Neural cell (in vitro differentiated cells): Measurements from ENCODE around the gene TMEM219. TPM values are rescaled to one million over a fixed set of nuclear protein-coding genes. Genes with fewer than 3 reads are reported as not detected.

Experiments
- H2AFZ ChIP-seq: fragments of 200-600, 300-800 bp; sonication (generic), shearing (Covaris generic); 2 replicates; pipeline ENCODE4 v1.6.0; 2014; ENCODE audit warnings: low read depth, mild to moderate bottlenecking, antibody characterized with exemption, low read length, moderate library complexity
- H3F3A ChIP-seq: fragments of 200-600 bp; shearing (Covaris generic); 2 replicates; pipeline ENCODE4 v1.6.1; 2016; ENCODE audit warnings: mild to moderate bottlenecking, moderate library complexity, mixed read lengths, antibody characterized with exemption, low read length; ENCODE audit not compliant: insufficient read depth, poor library complexity, severe bottlenecking
- H3K27ac ChIP-seq: fragments of 200-600, 300-800 bp; sonication (generic), shearing (Covaris generic); 2 replicates; pipeline ENCODE4 v1.5.1; 2014; ENCODE audit warnings: mild to moderate bottlenecking, low read length, moderate library complexity
- H3K27me3 ChIP-seq: fragments of 300-800, 200-600 bp; sonication (generic), shearing (Covaris generic); 2 replicates; pipeline ENCODE4 v1.6.0; 2014; ENCODE audit warnings: mild to moderate bottlenecking, low read depth, low read length, moderate library complexity; ENCODE audit not compliant: insufficient read depth
- H3K36me3 ChIP-seq: fragments of 300-800, 200-600 bp; sonication (generic), shearing (Covaris generic); 2 replicates; pipeline ENCODE4 v1.5.1; 2014; ENCODE audit warnings: mild to moderate bottlenecking, antibody characterized with exemption, low read length, moderate library complexity; ENCODE audit not compliant: insufficient read depth
- H3K4me2 ChIP-seq: fragments of 300-800, 200-600 bp; sonication (generic), shearing (Covaris generic); 2 replicates; pipeline ENCODE4 v1.6.0; 2014; ENCODE audit warnings: mild to moderate bottlenecking, low read length
- H3K4me3 ChIP-seq: fragments of 300-800, 200-600 bp; sonication (generic), shearing (Covaris generic); 2 replicates; pipeline ENCODE4 v1.5.1; 2014; ENCODE audit warnings: mild to moderate bottlenecking, low read length, moderate library complexity
- H3K79me2 ChIP-seq: fragments of 200-600 bp; shearing (Covaris generic); replicated peaks from 2 replicates; pipeline ENCODE4 v1.6.0; 2014; ENCODE audit warnings: mild to moderate bottlenecking, low read length, moderate library complexity; ENCODE audit not compliant: insufficient read depth
- H3K9ac ChIP-seq: fragments of 300-800, 200-600 bp; sonication (generic), shearing (Covaris generic); 2 replicates; pipeline ENCODE4 v1.6.1; 2016; ENCODE audit warnings: mild to moderate bottlenecking, low read length, mixed read lengths
- H3K9me2 ChIP-seq: fragments of 200-600 bp; shearing (Covaris generic); 2 replicates; pipeline ENCODE4 v1.6.1; 2016; ENCODE audit warnings: mild to moderate bottlenecking, low read length, mixed read lengths; ENCODE audit not compliant: insufficient read depth
- H3K9me3 ChIP-seq: fragments of 200-600, 300-800 bp; sonication (generic), shearing (Covaris generic); 2 replicates; pipeline ENCODE4 v1.6.1; 2016; ENCODE audit warnings: mild to moderate bottlenecking, mixed run types, low read length, moderate library complexity, mixed read lengths
- H4K20me1 ChIP-seq: fragments of 200-600 bp; shearing (Covaris generic); 2 replicates; pipeline ENCODE4 v1.6.1; 2016; ENCODE audit warnings: mild to moderate bottlenecking, mixed run types; ENCODE audit not compliant: insufficient read depth
- EP300 ChIP-seq: fragments of 450-650 bp; conservative IDR thresholded peaks from 2 replicates; pipeline ENCODE4 v1.6.1; 2014; ENCODE audit warnings: antibody characterized with exemption, mild to moderate bottlenecking, moderate library complexity; ENCODE audit not compliant: poor library complexity, severe bottlenecking
- EZH2 ChIP-seq: fragments of 200-600, 300-800 bp; shearing (Covaris generic), sonication (generic); IDR thresholded peaks from 2 replicates; pipeline ENCODE4 v1.6.1; 2014; ENCODE audit warnings: antibody characterized with exemption, low read length, borderline replicate concordance, mild to moderate bottlenecking; ENCODE audit not compliant: insufficient read depth, poor library complexity, severe bottlenecking
- MXI1 ChIP-seq: fragments of 450-650 bp; conservative IDR thresholded peaks from 2 replicates; pipeline ENCODE4 v1.6.1; 2014; ENCODE audit warnings: antibody characterized with exemption, mild to moderate bottlenecking; ENCODE audit not compliant: poor library complexity, severe bottlenecking
- POLR2AphosphoS5 ChIP-seq: IDR thresholded peaks from 2 replicates; pipeline ENCODE4 v1.6.1; 2012
- RAD21 ChIP-seq: fragments of 450-650 bp; conservative IDR thresholded peaks from 2 replicates; pipeline ENCODE4 v1.6.1; 2014; ENCODE audit warnings: antibody characterized with exemption, mild to moderate bottlenecking, moderate library complexity
- SMC3 ChIP-seq: fragments of 450-650 bp; conservative IDR thresholded peaks from 2 replicates; pipeline ENCODE4 v1.6.1; 2014; ENCODE audit warnings: antibody characterized with exemption, mild to moderate bottlenecking, moderate library complexity; ENCODE audit not compliant: poor library complexity
- TAF1 ChIP-seq: IDR thresholded peaks from 2 replicates; pipeline ENCODE4 v1.6.1; 2012; ENCODE audit warnings: low read depth
- polyA plus RNA-seq: library from polyadenylated mRNA; depleted of rRNA; stranded (reverse); fragments of >200 nt; gene quantifications from 2 replicates; pipeline ENCODE4 v1.2.3, GENCODE V29; 2014
- TF ChIP-seq, protein P1 (sequence below): fragments of 450-650 bp; IDR thresholded peaks from 2 replicates; pipeline ENCODE4 v1.5.1; 2014; ENCODE audit warnings: antibody characterized with exemption, mild to moderate bottlenecking, moderate library complexity; ENCODE audit not compliant: poor library complexity, severe bottlenecking
- TF ChIP-seq, protein P2 (sequence below): IDR thresholded peaks from 2 replicates; pipeline ENCODE4 v1.6.1; 2012; ENCODE audit warnings: borderline replicate concordance

Gene TMEM219
- polyA plus RNA-seq, 1 donor from 2014 or later, result 154 TPM

DNA sequence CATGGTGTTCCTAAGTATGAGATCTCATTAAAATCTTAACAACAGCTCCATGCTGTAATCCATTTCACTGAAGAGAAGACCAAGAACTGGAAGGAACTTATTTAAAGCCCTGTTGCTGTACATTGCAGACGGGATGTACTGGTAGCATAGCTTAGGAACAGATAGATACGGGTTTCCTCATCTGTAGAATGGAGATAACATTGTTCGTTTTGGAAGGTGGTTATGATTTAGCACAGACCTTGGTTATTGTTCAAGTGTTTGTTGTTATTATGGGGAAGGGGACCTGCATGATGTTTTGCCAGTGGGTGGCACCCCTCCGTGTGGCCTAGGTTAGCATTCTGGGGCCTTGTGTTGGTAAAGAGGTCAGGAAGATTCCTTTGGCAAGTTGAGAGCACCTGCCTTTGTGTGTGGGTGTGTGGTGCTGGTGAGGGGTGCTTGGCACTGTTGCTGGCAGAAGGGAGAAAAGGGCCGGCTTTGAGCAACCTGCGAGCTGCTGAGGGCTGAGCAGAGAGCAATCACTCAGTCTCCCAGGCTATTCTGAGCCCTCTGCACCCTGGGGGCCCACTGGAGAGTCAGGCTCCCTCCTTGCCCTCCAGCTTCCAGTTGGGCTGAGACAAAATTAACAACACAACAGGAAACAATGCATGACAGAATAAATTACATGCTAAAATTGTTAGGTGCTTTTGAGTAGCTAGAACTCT, 14.1 kb downstream of the TMEM219 start:
- H3K9ac ChIP-seq, result peak overlapping the region; percentile 98
- H3K9me3 ChIP-seq, result no peaks in the 10 kb centered on the region
- peak overlapping the region; percentile 92 for H3K4me2 ChIP-seq
- no peaks in the 10 kb centered on the region for H3K9me2 ChIP-seq
- no peak overlapping the region for H2AFZ ChIP-seq
- H3K36me3 ChIP-seq, result no peaks in the 10 kb centered on the region
- peak overlapping the region; percentile 2 for H3K27ac ChIP-seq
- peaks cover 12% of the 10 kb centered on the region for H4K20me1 ChIP-seq
- TF ChIP-seq SMC3 (no peak), POLR2AphosphoS5 (no peak), EZH2 (no peak), TAF1 (no peak), MXI1 (no peak), RAD21 (no peak), EP300 (no peak)
- TF ChIP-seq, protein P1, sequence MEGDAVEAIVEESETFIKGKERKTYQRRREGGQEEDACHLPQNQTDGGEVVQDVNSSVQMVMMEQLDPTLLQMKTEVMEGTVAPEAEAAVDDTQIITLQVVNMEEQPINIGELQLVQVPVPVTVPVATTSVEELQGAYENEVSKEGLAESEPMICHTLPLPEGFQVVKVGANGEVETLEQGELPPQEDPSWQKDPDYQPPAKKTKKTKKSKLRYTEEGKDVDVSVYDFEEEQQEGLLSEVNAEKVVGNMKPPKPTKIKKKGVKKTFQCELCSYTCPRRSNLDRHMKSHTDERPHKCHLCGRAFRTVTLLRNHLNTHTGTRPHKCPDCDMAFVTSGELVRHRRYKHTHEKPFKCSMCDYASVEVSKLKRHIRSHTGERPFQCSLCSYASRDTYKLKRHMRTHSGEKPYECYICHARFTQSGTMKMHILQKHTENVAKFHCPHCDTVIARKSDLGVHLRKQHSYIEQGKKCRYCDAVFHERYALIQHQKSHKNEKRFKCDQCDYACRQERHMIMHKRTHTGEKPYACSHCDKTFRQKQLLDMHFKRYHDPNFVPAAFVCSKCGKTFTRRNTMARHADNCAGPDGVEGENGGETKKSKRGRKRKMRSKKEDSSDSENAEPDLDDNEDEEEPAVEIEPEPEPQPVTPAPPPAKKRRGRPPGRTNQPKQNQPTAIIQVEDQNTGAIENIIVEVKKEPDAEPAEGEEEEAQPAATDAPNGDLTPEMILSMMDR, result no peak
- TF ChIP-seq, protein P2, sequence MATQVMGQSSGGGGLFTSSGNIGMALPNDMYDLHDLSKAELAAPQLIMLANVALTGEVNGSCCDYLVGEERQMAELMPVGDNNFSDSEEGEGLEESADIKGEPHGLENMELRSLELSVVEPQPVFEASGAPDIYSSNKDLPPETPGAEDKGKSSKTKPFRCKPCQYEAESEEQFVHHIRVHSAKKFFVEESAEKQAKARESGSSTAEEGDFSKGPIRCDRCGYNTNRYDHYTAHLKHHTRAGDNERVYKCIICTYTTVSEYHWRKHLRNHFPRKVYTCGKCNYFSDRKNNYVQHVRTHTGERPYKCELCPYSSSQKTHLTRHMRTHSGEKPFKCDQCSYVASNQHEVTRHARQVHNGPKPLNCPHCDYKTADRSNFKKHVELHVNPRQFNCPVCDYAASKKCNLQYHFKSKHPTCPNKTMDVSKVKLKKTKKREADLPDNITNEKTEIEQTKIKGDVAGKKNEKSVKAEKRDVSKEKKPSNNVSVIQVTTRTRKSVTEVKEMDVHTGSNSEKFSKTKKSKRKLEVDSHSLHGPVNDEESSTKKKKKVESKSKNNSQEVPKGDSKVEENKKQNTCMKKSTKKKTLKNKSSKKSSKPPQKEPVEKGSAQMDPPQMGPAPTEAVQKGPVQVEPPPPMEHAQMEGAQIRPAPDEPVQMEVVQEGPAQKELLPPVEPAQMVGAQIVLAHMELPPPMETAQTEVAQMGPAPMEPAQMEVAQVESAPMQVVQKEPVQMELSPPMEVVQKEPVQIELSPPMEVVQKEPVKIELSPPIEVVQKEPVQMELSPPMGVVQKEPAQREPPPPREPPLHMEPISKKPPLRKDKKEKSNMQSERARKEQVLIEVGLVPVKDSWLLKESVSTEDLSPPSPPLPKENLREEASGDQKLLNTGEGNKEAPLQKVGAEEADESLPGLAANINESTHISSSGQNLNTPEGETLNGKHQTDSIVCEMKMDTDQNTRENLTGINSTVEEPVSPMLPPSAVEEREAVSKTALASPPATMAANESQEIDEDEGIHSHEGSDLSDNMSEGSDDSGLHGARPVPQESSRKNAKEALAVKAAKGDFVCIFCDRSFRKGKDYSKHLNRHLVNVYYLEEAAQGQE, result no peak
- H3K79me2 ChIP-seq, result peaks cover 41% of the 10 kb centered on the region
- no peaks in the 10 kb centered on the region for H3F3A ChIP-seq
- peak overlapping the region; percentile 99 for H3K4me3 ChIP-seq
- no peaks in the 10 kb centered on the region for H3K27me3 ChIP-seq

DNA sequence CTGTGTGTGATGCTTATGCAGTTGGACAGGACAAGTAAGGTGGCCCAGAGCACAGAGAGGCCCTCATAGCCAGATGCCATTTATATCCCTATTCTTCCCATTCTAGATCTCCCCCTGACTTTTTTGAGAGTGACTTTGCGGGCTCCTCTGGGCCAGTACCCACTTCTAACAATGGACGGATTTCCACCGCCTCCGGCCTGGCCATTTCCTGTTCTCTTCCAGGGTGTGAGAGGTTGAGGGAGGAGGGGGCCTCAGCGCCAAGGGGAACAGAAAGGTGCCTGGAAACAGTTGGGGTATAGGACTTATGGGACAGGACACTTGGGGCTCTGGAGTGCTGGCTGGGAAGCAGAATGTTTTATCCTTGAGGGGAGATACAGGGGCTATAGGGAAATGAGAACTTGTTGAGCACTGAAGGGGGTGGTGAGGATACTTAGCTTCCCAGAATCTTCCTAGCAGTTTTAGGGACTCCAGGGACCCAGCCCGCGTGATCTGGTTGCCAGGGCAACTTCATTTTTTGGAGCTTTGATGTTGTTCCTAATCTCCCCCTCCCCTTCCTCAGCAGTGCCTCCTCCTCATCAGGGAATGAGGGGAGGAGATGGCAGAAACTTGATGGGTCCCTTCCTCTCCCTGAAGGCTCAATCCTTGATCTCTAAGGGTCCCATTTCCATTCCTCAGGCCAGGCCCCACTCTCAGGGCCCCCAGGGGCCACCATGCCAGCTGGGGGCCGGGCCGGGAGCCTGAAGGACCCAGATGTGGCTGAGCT, 15.4 kb downstream of the TMEM219 start:
- Histone ChIP-seq H3F3A (no peaks in the 10 kb centered on the region), H2AFZ (no peak overlapping the region), H3K36me3 (no peaks in the 10 kb centered on the region), H3K9me2 (no peaks in the 10 kb centered on the region), H3K4me3 (peak overlapping the region; percentile 99), H4K20me1 (peaks cover 12% of the 10 kb centered on the region), H3K79me2 (peaks cover 41% of the 10 kb centered on the region), H3K27ac (no peak overlapping the region), H3K4me2 (no peak overlapping the region), H3K9me3 (no peaks in the 10 kb centered on the region), H3K27me3 (no peaks in the 10 kb centered on the region), H3K9ac (peak overlapping the region; percentile 98)
- TF ChIP-seq EP300 (no peak), MXI1 (no peak), SMC3 (no peak), EZH2 (no peak), POLR2AphosphoS5 (no peak), TAF1 (no peak), RAD21 (no peak)
- TF ChIP-seq, protein P1, result no peak
- TF ChIP-seq, protein P2, result no peak
